Nucleus accumbens (tissue), 56 donors: ENCODE results near the gene PRSS48.
"Not testable (repeated sequence)": the region's sequence is repeated elsewhere in the genome, so short reads cannot be mapped to it uniquely, and the experiment has no call there.

ENCODE experiments used
- DNase-seq, 56 donors: peaks; one replicate each; lab custom pipeline; 2025; lab: John Stamatoyannopoulos, UW

The PRSS48 gene, protein sequence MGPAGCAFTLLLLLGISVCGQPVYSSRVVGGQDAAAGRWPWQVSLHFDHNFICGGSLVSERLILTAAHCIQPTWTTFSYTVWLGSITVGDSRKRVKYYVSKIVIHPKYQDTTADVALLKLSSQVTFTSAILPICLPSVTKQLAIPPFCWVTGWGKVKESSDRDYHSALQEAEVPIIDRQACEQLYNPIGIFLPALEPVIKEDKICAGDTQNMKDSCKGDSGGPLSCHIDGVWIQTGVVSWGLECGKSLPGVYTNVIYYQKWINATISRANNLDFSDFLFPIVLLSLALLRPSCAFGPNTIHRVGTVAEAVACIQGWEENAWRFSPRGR

DNA sequence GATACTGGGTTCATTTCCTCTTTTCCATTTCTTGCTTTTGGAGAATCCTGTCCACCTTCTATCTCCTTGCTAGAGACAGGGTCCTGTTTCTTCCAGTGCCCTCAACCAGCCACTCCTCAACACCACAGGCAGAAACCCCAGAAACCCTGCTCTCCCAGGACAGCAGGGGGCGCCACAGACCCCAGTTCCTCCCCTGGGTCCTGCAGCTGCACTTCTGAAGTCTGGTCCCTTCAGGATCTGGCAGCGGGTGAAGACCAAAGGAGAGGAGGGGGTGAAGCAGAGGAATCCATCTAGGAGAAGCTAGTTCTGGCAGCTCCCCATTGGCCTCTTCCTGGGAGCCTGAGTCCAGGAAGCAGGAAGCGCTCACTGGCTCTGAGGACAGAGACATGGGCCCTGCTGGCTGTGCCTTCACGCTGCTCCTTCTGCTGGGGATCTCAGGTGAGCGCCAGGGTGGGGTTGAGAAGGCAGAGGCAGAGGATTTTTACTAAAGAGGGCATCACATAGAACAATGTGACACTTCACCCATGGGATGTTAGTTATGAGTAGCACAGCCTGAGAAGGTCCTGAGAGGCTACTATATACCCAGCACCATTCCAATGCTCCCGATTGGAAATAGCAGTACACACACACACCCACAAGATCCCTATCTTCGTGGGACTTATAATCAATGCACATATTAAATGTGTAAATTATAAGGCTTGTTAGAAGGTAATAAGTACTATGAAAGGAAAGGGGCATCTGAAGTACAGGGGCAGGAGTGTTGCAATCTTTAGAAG lies at the start of gene PRSS48:
Gene PRSS48 (plus strand): TSS at position 375 of the 776 bp plus-strand sequence. CDS start 12 bp downstream, at position 387.
- peak in 53 of 56 donors; percentile 6 to 90 (median 63) for DNase-seq

DNA sequence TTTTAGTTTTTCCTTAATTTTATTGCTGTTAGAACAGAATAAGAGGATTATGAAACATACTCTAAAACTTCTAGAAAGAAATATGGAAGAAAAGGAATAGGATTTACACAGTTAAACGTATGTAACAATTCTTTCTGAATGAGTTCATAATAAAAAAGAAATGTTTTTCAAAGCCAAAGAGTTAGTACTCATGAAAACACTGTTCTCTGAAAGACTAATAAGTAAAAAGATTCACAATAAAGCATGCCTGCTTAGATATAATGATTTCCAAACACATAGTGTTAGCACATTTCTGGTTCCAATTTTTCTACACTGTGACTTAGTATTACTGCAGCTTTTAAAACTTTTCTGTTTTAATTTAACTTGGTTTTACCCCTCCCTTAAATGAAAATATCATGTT lies 49.8 kb upstream of the PRSS48 start:
- DNase-seq, result no peak

DNA sequence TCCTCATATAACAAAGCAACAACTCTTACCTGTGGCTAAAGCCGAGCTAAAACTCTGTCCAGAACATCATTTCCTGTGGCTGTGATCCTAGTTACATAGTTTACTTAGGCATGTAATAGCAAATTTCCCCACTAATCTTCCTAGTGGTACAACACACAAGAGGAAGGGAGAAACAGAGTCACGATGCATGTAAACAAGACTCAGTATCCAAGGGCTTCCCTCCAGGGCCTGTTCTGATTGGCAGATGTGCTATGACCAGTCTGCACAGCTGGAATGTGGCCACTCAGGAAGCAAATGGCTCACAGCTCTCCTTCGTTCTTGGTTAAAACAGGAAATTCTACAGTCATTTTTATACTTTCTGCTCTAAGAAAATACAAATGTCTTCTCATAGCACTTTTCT lies 49.2 kb upstream of the PRSS48 start:
- peak in 39 of 56 donors; percentile 2 to 75 (median 34) for DNase-seq

DNA sequence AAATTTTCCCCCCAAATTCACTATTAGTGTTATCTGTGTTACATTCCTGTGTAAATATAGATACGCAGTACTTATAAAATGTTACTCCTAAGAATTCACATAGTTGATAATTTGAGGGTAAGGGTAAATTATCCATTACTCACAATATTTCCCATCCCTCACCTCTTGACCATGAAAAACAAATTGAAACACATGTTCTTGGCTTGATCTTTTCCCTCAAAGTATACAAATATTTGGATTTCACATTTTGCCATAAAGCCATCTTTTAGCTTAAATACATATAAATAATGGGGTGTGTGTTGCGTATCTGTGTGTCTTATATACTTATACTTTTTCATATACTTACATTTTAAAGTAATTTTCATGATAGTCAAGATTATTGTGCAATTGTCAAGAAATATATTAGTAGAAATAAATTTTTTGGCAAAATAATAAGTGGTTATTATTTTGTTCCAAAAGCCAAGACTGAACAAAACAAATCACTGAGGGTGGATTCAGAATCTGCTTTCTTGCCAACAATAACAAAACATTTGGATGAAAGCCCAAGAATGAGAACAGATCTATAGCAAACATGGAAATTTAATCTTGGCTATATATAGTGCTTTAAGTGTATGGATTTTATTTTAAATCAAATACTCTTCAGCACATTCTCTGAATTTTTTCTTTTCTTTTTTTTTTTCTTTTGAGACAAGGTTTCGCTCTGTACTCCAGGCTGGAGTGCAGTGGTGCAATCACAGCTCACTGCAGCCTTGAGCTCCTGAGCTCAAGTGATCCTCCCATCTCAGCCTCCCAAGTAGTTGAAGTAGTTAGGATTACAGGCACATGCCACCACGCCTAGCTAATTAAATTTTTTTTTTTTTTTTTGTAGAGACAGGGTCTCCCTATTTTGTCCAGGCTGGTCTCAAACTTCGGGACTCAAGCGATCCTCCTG lies 48.5 kb upstream of the PRSS48 start:
- no peak for DNase-seq

DNA sequence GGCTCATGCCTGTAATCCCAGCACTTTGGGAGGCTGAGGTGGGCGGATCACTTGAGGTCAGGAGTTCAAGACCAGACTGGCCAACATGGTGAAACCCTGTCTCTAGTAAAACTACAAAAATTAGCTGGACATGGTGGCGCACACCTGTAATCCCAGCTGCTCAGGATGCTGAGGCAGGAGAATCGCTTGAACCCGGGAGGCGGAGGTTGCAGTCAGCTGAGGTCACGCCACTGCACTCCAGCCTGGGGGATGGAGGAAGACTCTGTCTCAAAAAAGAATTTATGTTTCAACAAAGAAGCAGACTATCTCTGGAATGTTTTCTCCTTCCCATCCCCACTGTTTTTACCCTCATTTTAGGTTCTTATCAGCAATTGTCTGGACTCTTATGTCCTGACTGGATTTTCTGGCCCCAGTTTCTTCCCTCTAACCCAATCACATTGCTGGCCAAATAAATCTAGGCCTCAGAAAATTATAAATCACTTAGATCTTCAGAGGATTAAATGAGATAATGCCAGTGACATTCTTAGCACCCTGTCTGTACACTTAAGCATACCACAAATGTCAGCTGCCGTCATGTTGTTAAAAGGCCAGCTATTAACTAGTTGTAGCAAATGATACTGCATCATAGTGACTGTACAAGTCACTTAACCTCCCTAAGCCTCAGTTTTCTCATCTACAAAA lies 44.9 kb upstream of the PRSS48 start:
- DNase-seq, result no peak

DNA sequence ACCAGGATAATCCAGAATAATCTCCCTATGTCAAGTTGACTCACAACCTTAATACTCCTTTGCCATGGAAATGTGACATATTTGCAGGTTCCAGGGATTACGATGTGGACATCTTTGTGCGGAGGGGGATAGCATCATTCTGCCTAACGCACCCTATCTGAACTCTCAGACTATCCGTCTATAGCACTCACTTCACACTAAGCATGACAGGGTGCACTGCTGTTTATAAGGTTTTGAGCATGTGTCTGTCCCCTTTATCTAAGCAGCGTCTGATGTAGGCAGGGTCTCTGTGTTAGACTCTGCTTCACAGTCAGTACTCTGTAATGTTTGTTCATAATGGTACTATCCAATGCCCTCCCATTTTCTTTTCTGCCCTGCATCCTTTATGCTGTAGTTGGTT lies 43.4 kb upstream of the PRSS48 start:
- DNase-seq, result peak in 1 of 56 donors; percentile 7

DNA sequence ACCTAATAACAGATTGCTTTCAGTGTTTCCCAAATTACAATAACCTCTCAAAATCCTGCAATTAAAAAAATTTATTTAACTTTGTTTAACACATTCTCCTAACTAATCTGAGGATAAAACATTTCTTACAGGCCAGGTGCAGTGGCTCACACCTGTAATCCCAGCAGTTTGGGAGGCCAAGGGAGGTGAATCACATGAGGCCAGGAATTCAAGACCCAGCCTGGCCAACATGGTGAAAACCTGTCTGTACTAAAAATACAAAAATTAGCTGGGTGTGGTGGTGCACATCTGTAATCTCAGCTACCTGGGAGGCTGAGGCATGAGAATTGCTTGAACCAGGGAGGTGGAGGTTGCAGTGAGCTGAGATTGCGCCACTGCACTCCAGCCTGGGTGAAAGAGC lies 41.6 kb upstream of the PRSS48 start:
- not testable (repeated sequence) for DNase-seq

DNA sequence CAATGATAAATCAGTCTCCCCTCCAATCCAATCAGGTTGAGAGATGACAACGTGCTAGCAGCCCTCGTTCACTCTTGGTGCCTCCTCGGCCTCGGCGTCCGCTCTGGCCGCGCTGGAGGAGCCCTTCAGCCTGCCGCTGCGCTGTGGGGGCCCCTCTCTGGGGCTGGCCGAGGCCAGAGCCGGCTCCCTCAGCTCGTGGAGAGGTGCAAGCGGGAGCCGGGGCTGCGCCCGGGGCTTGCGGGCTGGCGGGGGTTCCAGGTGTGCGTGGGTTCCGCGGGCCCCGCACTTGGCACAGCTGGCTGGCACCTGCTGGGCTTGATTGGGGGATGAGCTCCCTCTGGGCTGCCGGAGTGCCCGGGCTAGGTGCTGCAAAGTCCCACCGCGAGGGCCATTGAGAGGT lies 40.9 kb upstream of the PRSS48 start:
- no peak for DNase-seq

DNA sequence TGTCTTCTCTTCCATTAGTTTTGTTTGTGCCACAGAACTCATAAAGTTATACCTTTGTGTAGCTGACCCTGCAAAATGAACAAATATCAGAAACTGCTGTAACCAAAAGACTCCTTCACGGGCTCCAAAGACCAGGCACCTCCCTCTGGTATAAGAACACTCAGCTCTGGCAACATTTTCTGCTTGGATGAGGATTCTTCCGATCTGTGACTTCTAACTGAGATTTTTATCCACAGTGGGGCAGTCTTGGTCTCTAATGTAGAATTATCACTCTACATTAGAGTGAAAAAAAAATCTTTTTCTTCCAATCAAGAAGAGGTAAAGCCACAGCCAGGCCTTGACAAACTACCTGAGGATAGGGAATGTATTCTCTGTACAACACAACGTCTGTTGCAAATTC lies 38.5 kb upstream of the PRSS48 start:
- DNase-seq, result peak in 7 of 56 donors; percentile 7 to 29 (median 13)

DNA sequence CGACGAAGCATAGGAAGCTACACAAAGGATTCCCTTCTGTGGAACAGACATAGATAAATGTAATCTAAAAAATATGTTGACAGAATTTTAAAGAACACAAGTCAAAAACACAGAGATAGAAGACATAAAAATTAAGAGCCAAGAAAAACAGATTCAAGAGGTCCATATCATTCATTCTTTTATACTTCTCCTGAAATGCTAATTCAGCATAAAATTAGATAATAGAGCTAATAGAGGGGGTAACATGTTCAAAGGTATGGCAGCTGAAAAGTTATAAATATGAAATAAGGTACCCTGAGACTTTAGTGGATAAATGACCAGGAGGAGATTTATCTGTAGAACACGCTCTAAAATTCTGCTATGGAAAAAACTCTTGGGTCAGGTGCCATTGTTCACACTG lies 37.4 kb upstream of the PRSS48 start:
- no peak for DNase-seq

DNA sequence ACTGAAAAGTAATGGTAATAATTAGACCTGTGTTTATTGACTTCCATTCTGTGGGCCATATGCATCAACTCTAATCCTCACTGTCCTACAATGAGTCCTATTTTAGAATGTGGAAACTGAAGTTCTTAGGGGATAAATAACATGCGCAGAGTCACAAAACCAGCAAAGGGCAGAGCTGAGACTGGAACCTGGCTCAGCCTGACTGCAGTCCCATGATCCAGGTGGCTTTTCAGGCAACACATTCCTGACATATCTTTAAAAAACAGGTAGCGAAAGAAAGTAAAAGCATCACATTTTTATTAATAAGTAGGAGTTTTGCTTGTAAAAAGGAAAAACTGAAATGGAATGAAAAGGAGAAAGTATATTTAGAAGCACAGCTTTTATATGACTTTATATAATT lies 34.7 kb upstream of the PRSS48 start:
- DNase-seq, result no peak

DNA sequence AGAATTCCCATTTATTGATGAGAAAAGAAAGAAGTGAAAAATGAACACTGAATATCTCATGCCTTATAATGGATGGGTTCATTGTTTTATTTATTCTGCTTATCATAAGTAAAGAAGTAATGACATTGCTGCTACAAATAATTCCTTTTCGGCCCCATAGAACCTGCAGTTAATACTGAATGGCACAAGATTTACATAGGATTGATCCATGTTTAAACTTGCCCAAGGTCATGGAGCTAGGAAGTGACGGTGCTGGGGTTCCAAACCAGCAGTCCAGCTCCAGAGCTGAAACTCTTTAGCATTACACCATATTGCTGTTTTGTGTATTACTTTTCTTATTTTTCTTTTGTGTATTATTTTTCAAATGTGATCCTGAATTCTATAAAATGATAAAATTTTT lies 30.2 kb upstream of the PRSS48 start:
- DNase-seq, result no peak

DNA sequence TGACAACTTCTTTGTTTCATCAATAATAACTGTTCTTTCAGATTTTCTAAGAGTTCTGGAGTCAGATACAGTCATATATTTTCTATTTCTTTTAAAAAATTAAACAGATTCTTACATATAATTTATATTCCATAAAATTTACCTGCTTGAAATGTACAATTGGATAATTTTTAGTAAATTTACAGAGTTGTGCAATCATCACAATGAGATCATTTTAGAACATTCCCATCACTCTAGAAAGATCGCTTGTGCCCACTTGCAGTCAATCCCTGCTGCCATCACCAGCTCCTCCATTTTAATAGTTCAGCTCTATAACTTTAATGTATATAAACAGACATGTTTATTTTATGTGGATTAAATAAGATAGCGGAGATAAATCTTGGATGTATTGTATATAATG lies 29.6 kb upstream of the PRSS48 start:
- no peak for DNase-seq

DNA sequence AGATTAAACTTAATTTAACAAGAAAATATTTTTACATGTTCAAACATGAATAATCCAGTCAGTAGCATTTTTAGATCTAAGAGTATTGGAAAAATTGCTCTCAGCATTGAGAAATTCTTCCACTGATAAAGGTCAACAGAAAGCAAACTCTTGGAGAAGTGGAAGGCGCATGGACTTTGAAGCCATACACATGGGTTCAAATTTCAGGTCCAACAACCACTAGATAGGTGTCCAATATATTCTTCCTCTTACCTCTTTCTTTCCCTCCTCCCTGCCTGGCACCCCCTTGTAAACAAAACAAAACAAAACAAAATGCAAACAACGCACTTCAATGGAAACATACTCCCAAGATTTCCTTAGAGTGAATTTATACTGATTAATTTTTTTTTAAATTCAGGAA lies 28.4 kb upstream of the PRSS48 start:
- DNase-seq, result no peak

DNA sequence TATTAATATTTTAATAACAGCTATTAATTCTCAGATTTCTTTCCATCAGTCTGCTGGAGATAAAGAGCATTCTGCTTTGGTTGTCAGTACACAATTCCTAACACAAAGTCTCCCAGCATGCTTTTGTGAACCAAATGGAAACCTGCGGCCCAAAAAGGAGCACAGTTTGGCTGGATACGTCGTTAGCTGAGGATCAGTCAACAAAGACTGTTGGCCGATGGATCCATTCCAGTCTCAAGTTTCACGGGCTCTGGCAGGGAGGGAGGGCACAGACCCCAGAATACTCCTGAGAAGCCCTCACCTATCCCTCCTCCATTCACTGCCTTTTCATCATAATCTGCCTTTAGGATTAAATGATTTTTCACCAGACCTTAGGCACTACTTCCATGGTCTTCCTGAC lies 26.3 kb upstream of the PRSS48 start:
- DNase-seq, result no peak

DNA sequence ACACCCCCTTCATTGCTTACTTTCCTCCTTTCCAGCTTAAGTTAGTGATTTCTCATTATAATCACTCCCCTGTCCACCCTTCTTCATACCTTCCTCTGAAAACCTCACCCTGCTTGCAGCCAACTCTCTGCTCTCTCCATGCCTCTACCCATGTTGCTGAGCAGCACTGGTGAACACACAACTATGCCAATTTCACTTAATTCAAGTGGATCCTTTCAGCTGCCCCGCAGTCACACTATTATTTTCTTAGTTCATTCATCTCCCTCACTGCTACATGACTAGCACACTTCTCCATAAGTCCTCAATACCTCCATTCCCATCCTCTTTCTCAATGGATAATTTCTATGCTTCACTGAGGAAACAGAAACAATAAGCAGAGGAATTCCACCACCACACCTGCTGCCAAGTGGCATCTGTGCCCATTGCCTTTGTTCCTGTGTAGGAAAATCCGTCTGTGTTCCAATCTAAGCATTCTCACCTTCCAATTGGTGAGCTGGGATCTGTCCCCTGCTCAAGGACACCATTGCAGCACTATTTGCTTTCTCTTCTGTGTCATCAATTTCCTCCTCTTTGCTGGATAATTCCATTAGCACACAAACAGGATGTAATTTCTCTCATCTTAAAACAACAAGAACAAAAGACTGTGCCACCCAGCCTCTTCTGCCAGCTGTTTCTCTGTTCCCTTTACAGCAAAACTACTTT lies 25.2 kb upstream of the PRSS48 start:
- no peak for DNase-seq

DNA sequence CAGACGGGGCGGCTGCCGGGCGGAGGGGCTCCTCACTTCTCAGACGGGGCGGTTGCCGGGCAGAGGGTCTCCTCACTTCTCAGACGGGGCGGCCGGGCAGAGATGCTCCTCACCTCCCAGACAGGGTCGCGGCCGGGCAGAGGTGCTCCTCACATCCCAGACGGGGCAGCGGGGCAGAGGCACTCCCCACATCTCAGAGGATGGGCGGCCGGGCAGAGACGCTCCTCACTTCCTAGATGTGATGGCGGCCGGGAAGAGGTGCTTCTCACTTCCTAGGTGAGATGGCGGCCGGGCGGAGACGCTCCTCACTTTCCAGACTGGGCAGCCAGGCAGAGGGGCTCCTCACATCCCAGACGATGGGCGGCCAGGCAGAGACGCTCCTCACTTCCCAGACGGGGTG lies 21.7 kb upstream of the PRSS48 start:
- DNase-seq, result not testable (repeated sequence)

DNA sequence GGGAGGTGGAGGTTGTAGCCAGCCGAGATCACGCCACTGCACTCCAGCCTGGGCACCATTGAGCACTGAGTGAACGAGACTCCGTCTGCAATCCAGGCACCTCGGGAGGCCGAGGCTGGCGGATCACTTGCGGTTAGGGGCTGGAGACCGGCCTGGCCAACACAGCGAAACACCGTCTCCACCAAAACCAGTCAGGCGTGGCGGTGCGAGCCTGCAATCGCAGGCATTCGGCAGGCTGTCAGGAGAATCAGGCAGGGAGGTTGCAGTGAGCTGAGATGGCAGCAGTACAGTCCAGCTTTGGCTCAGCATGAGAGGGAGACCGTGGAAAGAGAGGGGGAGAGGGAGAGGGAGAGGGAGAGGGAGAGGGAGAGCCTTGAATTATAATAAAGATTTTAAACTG lies 21.3 kb upstream of the PRSS48 start:
- not testable (repeated sequence) for DNase-seq

DNA sequence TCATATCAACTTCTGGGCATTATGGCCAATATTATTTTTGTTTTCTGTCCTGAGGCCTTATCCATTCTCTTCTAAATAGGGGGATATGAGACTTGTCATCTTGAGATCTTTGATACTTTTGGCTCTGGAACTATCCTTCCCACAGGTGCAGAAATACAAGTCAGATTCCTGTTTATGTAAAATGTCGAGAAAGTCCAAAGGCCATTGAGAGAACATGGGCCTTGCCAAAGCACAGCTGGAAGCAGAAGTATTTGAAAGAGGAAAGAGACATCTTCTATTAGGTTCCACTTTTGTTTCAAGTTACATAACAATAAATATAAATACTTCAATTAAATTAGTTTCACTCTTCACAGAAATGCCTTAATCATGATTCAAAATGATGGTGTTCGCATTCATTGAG lies 20.8 kb upstream of the PRSS48 start:
- no peak for DNase-seq

DNA sequence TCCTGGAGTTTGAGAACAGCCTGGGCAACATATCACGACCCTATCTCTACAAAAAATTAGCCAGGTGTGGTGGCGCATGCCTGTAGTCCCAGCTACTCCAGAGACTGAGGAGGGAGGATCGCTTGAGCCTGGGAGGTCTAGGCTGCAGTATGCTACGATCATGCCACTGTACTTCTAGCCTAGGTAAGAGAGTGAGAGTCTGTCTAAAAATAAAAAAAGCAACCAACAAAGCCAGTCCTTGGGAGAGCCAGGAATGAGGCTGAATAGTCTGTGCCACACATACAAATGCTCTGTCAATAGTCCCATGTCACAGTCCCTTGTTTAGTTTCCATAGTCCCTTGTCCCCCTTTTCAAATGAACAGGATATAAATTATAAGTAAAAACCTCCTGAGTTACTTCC lies 19.3 kb upstream of the PRSS48 start:
- no peak for DNase-seq
